Cardiac fibroblast (primary cell): ENCODE measurements around the gene E2F4.

Source experiments
- DNase-seq, 2 donors: peaks; one replicate each; pipeline versions ENCODE4 v3.0.0 to v3.0.0-alpha.2; 2010; ENCODE audit warnings: low read depth in 2 of 2
- H3K4me3 ChIP-seq, 2 donors: replicated peaks in 1 of 2; 1 replicate in 1 of 2; 2 replicates in 1 of 2; pipeline ENCODE4 v1.5.1; 2011; ENCODE audit warnings: low read depth in 2 of 2, low read length in 2 of 2, mild to moderate bottlenecking in 2 of 2, moderate library complexity in 1 of 2
- TF ChIP-seq, protein P1 (sequence below): IDR thresholded peaks from one replicate; pipeline ENCODE4 v1.5.1; 2011; ENCODE audit warnings: low read depth, mild to moderate bottlenecking, low read length, inconsistent platforms

E2F4 gene

GRCh38 chr16:67228905-67229304 is 37.0 kb downstream of the E2F4 start:
- TF ChIP-seq, protein P1, sequence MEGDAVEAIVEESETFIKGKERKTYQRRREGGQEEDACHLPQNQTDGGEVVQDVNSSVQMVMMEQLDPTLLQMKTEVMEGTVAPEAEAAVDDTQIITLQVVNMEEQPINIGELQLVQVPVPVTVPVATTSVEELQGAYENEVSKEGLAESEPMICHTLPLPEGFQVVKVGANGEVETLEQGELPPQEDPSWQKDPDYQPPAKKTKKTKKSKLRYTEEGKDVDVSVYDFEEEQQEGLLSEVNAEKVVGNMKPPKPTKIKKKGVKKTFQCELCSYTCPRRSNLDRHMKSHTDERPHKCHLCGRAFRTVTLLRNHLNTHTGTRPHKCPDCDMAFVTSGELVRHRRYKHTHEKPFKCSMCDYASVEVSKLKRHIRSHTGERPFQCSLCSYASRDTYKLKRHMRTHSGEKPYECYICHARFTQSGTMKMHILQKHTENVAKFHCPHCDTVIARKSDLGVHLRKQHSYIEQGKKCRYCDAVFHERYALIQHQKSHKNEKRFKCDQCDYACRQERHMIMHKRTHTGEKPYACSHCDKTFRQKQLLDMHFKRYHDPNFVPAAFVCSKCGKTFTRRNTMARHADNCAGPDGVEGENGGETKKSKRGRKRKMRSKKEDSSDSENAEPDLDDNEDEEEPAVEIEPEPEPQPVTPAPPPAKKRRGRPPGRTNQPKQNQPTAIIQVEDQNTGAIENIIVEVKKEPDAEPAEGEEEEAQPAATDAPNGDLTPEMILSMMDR = no peak
- H3K4me3 ChIP-seq = no peak overlapping the region
- DNase-seq = no peak

DNA sequence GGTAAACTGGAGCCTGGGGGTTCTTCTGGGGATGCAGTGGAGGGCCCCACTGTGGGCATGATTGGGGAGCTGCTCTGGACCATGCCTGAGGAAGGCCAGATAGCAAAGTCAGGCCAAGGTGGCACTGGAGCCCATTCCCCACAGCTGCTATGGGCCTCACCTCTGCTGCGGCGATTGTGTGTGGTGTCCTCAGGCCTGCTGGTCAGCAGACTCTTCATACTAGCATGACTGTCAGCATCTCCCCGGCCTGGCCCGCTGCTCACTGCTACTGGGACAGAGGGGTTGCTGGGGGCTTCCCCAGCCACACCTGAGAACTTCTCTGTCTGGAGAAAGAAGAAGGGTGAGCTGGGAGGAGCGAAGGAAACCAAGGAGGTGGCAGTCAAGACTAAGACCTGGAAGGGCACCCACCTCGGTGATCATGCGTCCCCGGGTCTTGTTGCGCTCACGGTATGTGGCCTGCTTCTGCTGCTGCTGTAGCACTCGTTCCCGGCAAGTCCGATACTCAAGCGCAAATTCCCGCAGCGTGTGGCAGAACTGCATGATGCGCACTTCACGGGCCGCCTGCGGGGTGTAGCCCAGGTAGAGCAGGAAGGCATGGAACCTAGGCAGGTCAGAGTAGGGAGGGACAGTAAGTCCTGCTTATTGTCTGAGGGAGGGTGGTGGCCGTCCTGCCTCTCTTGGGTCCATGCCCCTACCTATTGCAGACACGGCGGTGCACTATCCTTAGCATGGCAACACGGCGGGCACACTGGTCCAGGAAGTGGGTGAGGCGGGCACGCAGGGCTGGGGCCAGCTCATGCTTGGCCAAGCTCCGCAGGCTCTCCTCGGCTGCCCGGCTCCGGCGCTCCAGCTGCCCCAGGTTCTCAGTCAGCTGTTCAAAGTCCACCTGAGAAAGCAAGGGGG is 38.2 kb downstream of the E2F4 start:
- H3K4me3 ChIP-seq = no peak overlapping the region
- DNase-seq = no peak
- TF ChIP-seq, protein P1 = no peak

GRCh38 chr16:67230809-67231660 is 39.1 kb downstream of the E2F4 start:
- TF ChIP-seq, protein P1 = no peak
- no peak for DNase-seq
- H3K4me3 ChIP-seq = no peak overlapping the region

DNA sequence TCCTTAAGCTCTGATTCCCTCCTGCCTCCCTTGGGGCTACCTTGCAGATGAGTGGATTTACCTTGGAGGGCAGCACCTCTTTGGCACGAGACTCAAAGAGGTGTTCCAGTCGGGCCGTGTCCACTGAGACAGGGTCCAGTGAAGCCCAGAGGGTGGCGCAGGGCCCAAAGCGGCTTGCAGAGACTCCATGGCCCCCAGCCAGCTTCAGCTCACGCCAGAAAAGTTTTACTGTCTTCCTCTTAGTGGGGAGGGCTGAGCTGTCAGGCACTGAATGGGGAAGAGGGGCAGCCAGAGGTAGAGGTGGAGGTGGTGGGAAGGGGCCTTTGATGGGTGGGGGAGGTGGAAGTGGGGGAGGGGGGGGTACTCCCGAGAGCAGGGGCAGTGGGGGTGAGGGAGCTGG is 41.6 kb downstream of the E2F4 start:
- H3K4me3 ChIP-seq = no peak overlapping the region
- DNase-seq = no peak
- TF ChIP-seq, protein P1 = no peak

- TF ChIP-seq, protein P1 = no peak
- no peak for DNase-seq
- H3K4me3 ChIP-seq = no peak overlapping the region
These were observed 42.2 kb downstream of the E2F4 start for GRCh38 chr16:67234180-67234597.

- DNase-seq = no peak
- H3K4me3 ChIP-seq = no peak overlapping the region
- TF ChIP-seq, protein P1 = no peak
These were observed 44.0 kb downstream of the E2F4 start for GRCh38 chr16:67235816-67236562.
